Measurements from ENCODE around the gene CYP4F8. TPM values are rescaled to one million over a fixed set of nuclear protein-coding genes. Genes with fewer than 3 reads are reported as not detected.

CYP4F8 gene
- total RNA-seq, 1 donor: not detected

GRCh38 chr19:15663247-15663646 is 48.2 kb downstream of the CYP4F8 start:
- no peak overlapping the region for H3K4me3 ChIP-seq (ENCODE audit: low read depth, low read length)
- no peak for TF ChIP-seq CTCF (IDR thresholded peaks at IDR 0.05; ENCODE audit: insufficient read depth, low read length)
- DNase-seq (ENCODE audit: low read depth): no peak

GRCh38 chr19:15666186-15666585 is 51.2 kb downstream of the CYP4F8 start:
- no peak for DNase-seq (ENCODE audit: low read depth)
- H3K4me3 ChIP-seq (ENCODE audit: low read depth, low read length): no peak overlapping the region
- no peak for TF ChIP-seq CTCF (IDR thresholded peaks at IDR 0.05; ENCODE audit: insufficient read depth, low read length)

GRCh38 chr19:15666883-15667282 is 51.9 kb downstream of the CYP4F8 start:
- no peak for DNase-seq (ENCODE audit: low read depth)
- TF ChIP-seq CTCF (IDR thresholded peaks at IDR 0.05; ENCODE audit: insufficient read depth, low read length): no peak
- H3K4me3 ChIP-seq (ENCODE audit: low read depth, low read length): no peak overlapping the region

- H3K4me3 ChIP-seq (ENCODE audit: low read depth, low read length): no peak overlapping the region
- TF ChIP-seq CTCF (IDR thresholded peaks at IDR 0.05; ENCODE audit: insufficient read depth, low read length): no peak
- DNase-seq (ENCODE audit: low read depth): no peak
Observed at GRCh38 chr19:15669440-15669839, 54.4 kb downstream of the CYP4F8 start.

DNA sequence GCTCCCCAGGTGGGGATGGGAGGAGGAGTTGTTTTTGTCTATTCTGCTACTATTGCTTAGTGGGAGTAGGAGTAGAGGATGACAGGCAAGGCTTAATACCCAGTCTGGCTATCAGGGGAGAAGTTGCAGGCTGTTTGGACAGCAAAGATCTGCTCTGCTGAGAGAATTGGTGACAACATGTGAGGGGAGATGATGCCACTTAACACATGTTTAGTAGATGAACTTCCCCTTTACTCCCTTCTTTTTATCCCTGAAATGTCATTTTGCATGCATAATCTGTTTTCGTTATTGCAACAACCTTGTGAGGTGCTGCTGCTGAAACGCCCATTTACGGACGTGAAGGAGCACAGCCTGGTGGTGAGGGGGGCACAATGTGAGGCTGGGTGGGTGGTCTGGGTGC is 54.9 kb downstream of the CYP4F8 start:
- no peak for DNase-seq (ENCODE audit: low read depth)
- no peak overlapping the region for H3K4me3 ChIP-seq (ENCODE audit: low read depth, low read length)
- no peak for TF ChIP-seq CTCF (IDR thresholded peaks at IDR 0.05; ENCODE audit: insufficient read depth, low read length)

DNA sequence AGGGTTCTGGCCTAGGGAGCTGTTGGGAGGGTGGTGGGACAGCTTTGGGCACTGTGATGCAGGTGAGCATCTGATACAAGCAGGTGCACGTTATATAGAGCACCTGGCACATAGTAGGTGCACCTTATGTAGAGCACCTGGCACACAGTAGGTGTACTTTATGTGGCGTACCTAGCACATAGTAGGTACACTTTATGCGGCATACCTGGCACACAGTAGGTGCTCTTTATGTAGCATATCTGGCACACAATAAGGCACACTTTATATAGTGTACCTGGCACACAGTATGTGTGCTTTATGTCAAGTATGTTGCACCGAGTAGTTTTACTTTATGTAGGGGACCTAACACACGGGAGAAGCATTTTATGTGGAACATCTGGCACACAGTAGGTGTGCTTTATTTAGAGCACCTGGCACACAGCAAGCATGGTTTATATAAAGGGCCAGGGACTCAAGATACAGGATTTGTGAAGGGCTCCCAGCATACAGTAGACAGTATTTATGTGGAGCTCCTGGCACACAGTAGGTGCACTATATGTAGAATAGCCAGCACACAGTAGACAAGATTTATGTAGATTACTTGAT is 56.3 kb downstream of the CYP4F8 start:
- DNase-seq (ENCODE audit: low read depth): no peak
- no peak for TF ChIP-seq CTCF (IDR thresholded peaks at IDR 0.05; ENCODE audit: insufficient read depth, low read length)

More for the DNA sequence above, 56.3 kb downstream of the CYP4F8 start:
- no peak overlapping the region for H3K4me3 ChIP-seq (ENCODE audit: low read depth, low read length)
